PC-3 (cell line): ENCODE results near the gene PLA1A. TPM values are rescaled to one million over a fixed set of nuclear protein-coding genes. Genes with fewer than 3 reads are reported as not detected.
A peak's percentile ranks its signal among the peaks of the same experiment; 100 is the strongest.

Experiments
- ATAC-seq: fragments of 200-7000 bp; cut with Tn5 transposase; 2 replicates; pipeline ENCODE4 v1.9.1; 2020; ENCODE audit warnings: mild to moderate bottlenecking, moderate library complexity
- Bru-seq: library from RNA; stranded (reverse); fragments of 400-500 nt; gene quantifications from one replicate; lab custom pipeline; 2021; lab: Mats Ljungman, UMichigan
- BruChase-seq, 2 experiments: library from RNA; stranded (reverse); fragments of 400-500 nt; gene quantifications; one replicate each; lab custom pipeline; 2021; lab: Mats Ljungman, UMichigan
- BruUV-seq: library from RNA; stranded (reverse); fragments of 400-500 nt; replicated peaks from 2 replicates; lab custom pipeline; 2021; lab: Mats Ljungman, UMichigan
- CTCF ChIA-PET: fragments of 300-600 bp; sonication (Branson Sonifier 250); formaldehyde crosslinking; loops from one replicate; lab custom pipeline; 2022; ENCODE audit warnings: antibody characterized with exemption; lab: Charles Lee
- POLR2A ChIA-PET: fragments of 300-600 bp; sonication (Branson Sonifier 250); formaldehyde crosslinking; loops from one replicate; lab custom pipeline; 2022; ENCODE audit warnings: antibody characterized with exemption; ENCODE audit not compliant: unreplicated experiment; lab: Charles Lee
- DNase-seq: peaks from one replicate; pipeline ENCODE4 v3.0.0-alpha.2; 2015
- H2AFZ ChIP-seq: fragments of 300-600 bp; sonication (generic); 2 replicates; pipeline ENCODE4 v1.6.0; 2016; ENCODE audit warnings: antibody characterized with exemption, low read length
- H3F3A ChIP-seq: fragments of 300-600 bp; sonication (generic); one replicate; pipeline ENCODE4 v1.6.0; 2017; ENCODE audit warnings: antibody characterized with exemption, low read length, control low read depth, mild to moderate bottlenecking; ENCODE audit not compliant: unreplicated experiment
- H3K27ac ChIP-seq: fragments of 300-600 bp; sonication (generic); 2 replicates; pipeline ENCODE4 v1.5.1; 2016; ENCODE audit warnings: mild to moderate bottlenecking, low read length
- H3K27me3 ChIP-seq: fragments of 300-600 bp; sonication (generic); 2 replicates; pipeline ENCODE4 v1.6.1; 2016; ENCODE audit warnings: low read length, mixed read lengths
- H3K36me3 ChIP-seq: fragments of 300-600 bp; sonication (generic); 2 replicates; pipeline ENCODE4 v1.6.1; 2016; ENCODE audit warnings: low read depth, mixed run types, low read length, mixed read lengths
- H3K4me1 ChIP-seq: fragments of 300-600 bp; sonication (generic); 2 replicates; pipeline ENCODE4 v1.5.1; 2016; ENCODE audit warnings: low read length; ENCODE audit not compliant: insufficient read depth
- H3K4me2 ChIP-seq: fragments of 300-600 bp; sonication (generic); 2 replicates; pipeline ENCODE4 v1.6.0; 2016; ENCODE audit warnings: low read length
- H3K4me3 ChIP-seq: fragments of 300-600 bp; sonication (generic); 2 replicates; pipeline ENCODE4 v1.5.1; 2016; ENCODE audit warnings: mild to moderate bottlenecking, low read length, mixed read lengths
- H3K79me2 ChIP-seq: fragments of 300-600 bp; sonication (generic); 2 replicates; pipeline ENCODE4 v1.6.1; 2017; ENCODE audit warnings: low read length, mixed read lengths
- H3K9ac ChIP-seq: fragments of 300-600 bp; sonication (generic); 2 replicates; pipeline ENCODE4 v1.6.0; 2016; ENCODE audit warnings: mild to moderate bottlenecking, low read length
- H3K9me2 ChIP-seq: fragments of 300-600 bp; sonication (generic); replicated peaks from 2 replicates; pipeline ENCODE4 v1.6.1; 2016; ENCODE audit warnings: mixed run types, low read length, mixed read lengths
- H3K9me3 ChIP-seq: fragments of 300-600 bp; sonication (generic); 2 replicates; pipeline ENCODE4 v1.6.1; 2016; ENCODE audit warnings: low read length, mixed read lengths
- H4K20me1 ChIP-seq: fragments of 300-600 bp; sonication (generic); 2 replicates; pipeline ENCODE4 v1.6.1; 2016; ENCODE audit warnings: low read length, mixed read lengths
- CTCF ChIP-seq: fragments of 300-600 bp; sonication (generic); conservative IDR thresholded peaks from 2 replicates; pipeline ENCODE4 v1.5.1; 2017; ENCODE audit warnings: antibody characterized with exemption, low read depth, mild to moderate bottlenecking, low read length
- EZH2 ChIP-seq: fragments of 300-600 bp; sonication (generic); IDR thresholded peaks from one replicate; pipeline ENCODE4 v1.6.1; 2017; ENCODE audit warnings: antibody characterized with exemption, mild to moderate bottlenecking, low read length; ENCODE audit not compliant: unreplicated experiment
- EZH2phosphoT487 ChIP-seq: fragments of 300-600 bp; sonication (generic); IDR thresholded peaks from 2 replicates; pipeline ENCODE4 v1.6.1; 2018; ENCODE audit warnings: mild to moderate bottlenecking, antibody characterized with exemption, low read length, borderline replicate concordance
- intact Hi-C: fragments of 100-400 bp; cut with micrococcal nuclease; formaldehyde crosslinking; loops from 2 replicates; pipeline ENCODE4 v1.9.0; 2023
- long read RNA-seq: library from polyadenylated mRNA; unstranded; transcript quantifications from one replicate; pipeline ENCODE4 v2.0.0, GENCODE V29; 2021; ENCODE audit not compliant: unreplicated experiment
- total RNA-seq: library from RNA; depleted of rRNA; stranded (reverse); fragments of >200 nt; gene quantifications from 2 replicates; pipeline ENCODE4 v1.2.3, GENCODE V29; 2014; rRNA removed

PLA1A gene
- 0.36 TPM in 1 of 2 replicates, not detected in the other for total RNA-seq
- Bru-seq, nascent RNA, result percentile 29 among the genes with signal in this experiment
- percentile 38 among the genes with signal in this experiment for BruChase-seq, experiment 1, labeled RNA remaining after a 6-hour chase
- BruChase-seq, experiment 2, labeled RNA remaining after a 2-hour chase, result percentile 35 among the genes with signal in this experiment
- long read RNA-seq, partial matches to known transcripts, result 0 of 2 reads
- long read RNA-seq, other reads (novel, unspliced or antisense), result 1 of 2 reads

- H3K9me3 ChIP-seq, result no peaks in the 10 kb centered on the region
- ATAC-seq (no peak), DNase-seq (peak; percentile 8)
- peak within 1 kb of the TSS; percentile 29; the same call in 1 of the 2 replicates for H2AFZ ChIP-seq
- intact Hi-C loops, result no loop called here
- H3K27ac ChIP-seq, result no peak within 1 kb of the TSS
- H3K36me3 ChIP-seq, result no peaks in the 10 kb centered on the region
- H3F3A ChIP-seq, result no peaks in the 10 kb centered on the region
- POLR2A ChIA-PET, result no interaction called here
- peaks cover 5% of the 10 kb centered on the region; the same call in 1 of the 2 replicates for H3K4me1 ChIP-seq
- no peaks in the 10 kb centered on the region for H3K79me2 ChIP-seq
- no TSS peak for BruUV-seq
- no peak within 1 kb of the TSS for H3K4me2 ChIP-seq
- H3K9ac ChIP-seq, result no peak within 1 kb of the TSS
- H4K20me1 ChIP-seq, result no peaks in the 10 kb centered on the region
- no peak within 1 kb of the TSS for H3K4me3 ChIP-seq
- H3K9me2 ChIP-seq, result no peaks in the 10 kb centered on the region
- TF ChIP-seq EZH2 (no peak), CTCF (no peak), EZH2phosphoT487 (no peak)
- no peaks in the 10 kb centered on the region for H3K27me3 ChIP-seq
- CTCF ChIA-PET, result no interaction called here
Observed at GRCh38 chr3:119597548-119598288, at the start of gene PLA1A. Gene PLA1A, plus strand, starts transcription at chr3:119597885. Its CDS starts 29 bp downstream, at chr3:119597914.

- Histone ChIP-seq H3K4me1 (no peaks in the 10 kb centered on the region), H3K9ac (no peak overlapping the region), H3F3A (no peaks in the 10 kb centered on the region), H3K4me2 (no peak overlapping the region), H3K27ac (no peak overlapping the region), H3K9me2 (no peaks in the 10 kb centered on the region), H2AFZ (no peak overlapping the region), H4K20me1 (no peaks in the 10 kb centered on the region), H3K79me2 (no peaks in the 10 kb centered on the region), H3K27me3 (no peaks in the 10 kb centered on the region), H3K4me3 (no peak overlapping the region), H3K36me3 (no peaks in the 10 kb centered on the region), H3K9me3 (no peaks in the 10 kb centered on the region)
- ATAC-seq, result no peak
- ChIA-PET POLR2A (no interaction called here), CTCF (no interaction called here)
- intact Hi-C loops, result no loop called here
- TF ChIP-seq EZH2phosphoT487 (no peak), CTCF (no peak), EZH2 (no peak)
- no peak for DNase-seq
- BruUV-seq, result no TSS peak
Observed at GRCh38 chr3:119548341-119548740, 49.3 kb upstream of the PLA1A start.
